Measurements from ENCODE around the gene C5orf24. TPM values are rescaled to one million over a fixed set of nuclear protein-coding genes. Genes with fewer than 3 reads are reported as not detected.

The C5orf24 gene
- total RNA-seq, 1 experiment from 2014 or later, result 29.2 TPM

DNA sequence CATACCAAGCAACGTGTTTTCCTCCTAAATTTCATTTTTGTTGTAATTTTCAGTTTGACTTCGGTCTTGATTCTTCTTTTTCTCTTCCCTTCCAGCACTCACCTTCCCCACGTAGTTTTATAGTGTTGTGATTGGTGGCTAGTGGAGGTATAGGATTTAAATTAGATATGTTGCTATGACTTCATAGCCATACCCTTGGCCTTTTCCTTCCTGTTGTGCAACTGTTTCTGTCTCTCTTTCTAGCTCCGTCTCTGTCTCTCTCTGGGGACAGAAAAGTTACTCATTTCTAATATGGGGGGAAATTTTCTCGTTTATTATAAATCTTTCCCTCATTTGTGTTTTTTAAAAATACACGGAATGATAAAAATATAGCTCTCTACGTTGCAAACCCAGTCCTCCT is 20.6 kb upstream of the C5orf24 start:
- Histone ChIP-seq H3K27me3 (ENCODE audit: insufficient read depth, low read depth) (no peaks in the 10 kb centered on the region), H3K4me3 (no peak overlapping the region), H3K9me3 (ENCODE audit: insufficient read depth, low read depth) (no peaks in the 10 kb centered on the region), H3K9me2 (ENCODE audit: insufficient read depth) (no peaks in the 10 kb centered on the region), H3K4me2 (no peak overlapping the region), H3K27ac (no peak overlapping the region), H3F3A (ENCODE audit: insufficient read depth, low read depth) (peaks cover 3% of the 10 kb centered on the region; the same call in 1 of the 2 replicates), H4K20me1 (ENCODE audit: insufficient read depth) (no peaks in the 10 kb centered on the region), H2AFZ (no peak overlapping the region), H3K79me2 (ENCODE audit: low read depth) (no peaks in the 10 kb centered on the region), H3K4me1 (replicated peaks; ENCODE audit: insufficient read depth) (no peaks in the 10 kb centered on the region), H3K36me3 (ENCODE audit: low read depth) (peaks cover 27% of the 10 kb centered on the region)
- ChIA-PET CTCF (no interaction called here), POLR2A (ENCODE audit: unreplicated experiment) (no interaction called here)
- intact Hi-C loops (cut with micrococcal nuclease; ENCODE audit: unreplicated experiment), result no loop called here
- no TSS peak for BruUV-seq (replicated peaks)
- no peak for DNase-seq
- TF ChIP-seq, protein P1, sequence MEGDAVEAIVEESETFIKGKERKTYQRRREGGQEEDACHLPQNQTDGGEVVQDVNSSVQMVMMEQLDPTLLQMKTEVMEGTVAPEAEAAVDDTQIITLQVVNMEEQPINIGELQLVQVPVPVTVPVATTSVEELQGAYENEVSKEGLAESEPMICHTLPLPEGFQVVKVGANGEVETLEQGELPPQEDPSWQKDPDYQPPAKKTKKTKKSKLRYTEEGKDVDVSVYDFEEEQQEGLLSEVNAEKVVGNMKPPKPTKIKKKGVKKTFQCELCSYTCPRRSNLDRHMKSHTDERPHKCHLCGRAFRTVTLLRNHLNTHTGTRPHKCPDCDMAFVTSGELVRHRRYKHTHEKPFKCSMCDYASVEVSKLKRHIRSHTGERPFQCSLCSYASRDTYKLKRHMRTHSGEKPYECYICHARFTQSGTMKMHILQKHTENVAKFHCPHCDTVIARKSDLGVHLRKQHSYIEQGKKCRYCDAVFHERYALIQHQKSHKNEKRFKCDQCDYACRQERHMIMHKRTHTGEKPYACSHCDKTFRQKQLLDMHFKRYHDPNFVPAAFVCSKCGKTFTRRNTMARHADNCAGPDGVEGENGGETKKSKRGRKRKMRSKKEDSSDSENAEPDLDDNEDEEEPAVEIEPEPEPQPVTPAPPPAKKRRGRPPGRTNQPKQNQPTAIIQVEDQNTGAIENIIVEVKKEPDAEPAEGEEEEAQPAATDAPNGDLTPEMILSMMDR (conservative IDR thresholded peaks at IDR 0.05), result no peak
- no peak for TF ChIP-seq EZH2 (IDR thresholded peaks at IDR 0.05; ENCODE audit: low read depth)

DNA sequence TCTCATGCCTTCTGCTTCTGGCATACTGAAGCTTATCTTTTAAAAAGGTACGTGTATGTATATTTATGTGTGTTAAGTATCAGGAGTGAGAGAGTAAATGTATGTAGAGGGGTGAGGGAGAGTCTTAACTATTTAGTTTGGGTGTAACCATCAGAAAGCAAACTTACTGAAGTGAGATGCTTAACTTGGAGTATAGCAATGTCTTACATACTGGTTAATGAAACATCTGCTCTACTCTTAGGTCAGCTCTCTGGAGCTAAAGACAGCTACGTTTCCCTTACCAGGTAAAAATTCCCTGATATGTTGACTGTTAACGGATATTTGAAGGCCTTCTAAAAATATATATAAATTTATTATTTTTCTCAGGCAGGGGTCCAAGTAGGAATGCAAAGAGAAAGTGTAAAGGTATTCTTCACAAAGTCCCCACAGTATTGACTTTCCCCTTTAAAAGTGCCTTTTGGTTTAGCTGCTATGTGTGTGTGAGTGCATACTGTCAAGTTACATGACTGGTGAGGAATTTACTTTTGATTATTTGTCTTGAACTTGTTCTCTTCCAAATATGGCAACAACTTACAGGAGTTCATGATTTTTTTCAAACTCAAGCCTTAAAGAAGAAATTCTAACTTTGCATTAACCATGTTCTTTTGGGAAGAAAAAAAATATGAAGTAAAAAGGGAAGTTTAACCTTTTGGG is 12.3 kb upstream of the C5orf24 start:
- BruUV-seq (replicated peaks), result no TSS peak
- Histone ChIP-seq H3K9me3 (ENCODE audit: insufficient read depth, low read depth) (no peaks in the 10 kb centered on the region), H3K4me3 (no peak overlapping the region), H4K20me1 (ENCODE audit: insufficient read depth) (no peaks in the 10 kb centered on the region), H3K4me1 (replicated peaks; ENCODE audit: insufficient read depth) (no peaks in the 10 kb centered on the region), H3K4me2 (no peak overlapping the region), H3K79me2 (ENCODE audit: low read depth) (no peaks in the 10 kb centered on the region), H3K27me3 (ENCODE audit: insufficient read depth, low read depth) (no peaks in the 10 kb centered on the region), H3K27ac (no peak overlapping the region), H3F3A (ENCODE audit: insufficient read depth, low read depth) (peaks cover 6% of the 10 kb centered on the region; the same call in 1 of the 2 replicates), H3K36me3 (ENCODE audit: low read depth) (peaks cover 11% of the 10 kb centered on the region; the same call in 1 of the 2 replicates), H3K9me2 (ENCODE audit: insufficient read depth) (no peaks in the 10 kb centered on the region), H2AFZ (no peak overlapping the region)
- intact Hi-C loops (cut with micrococcal nuclease; ENCODE audit: unreplicated experiment), result loop anchor here (10.0 kb wide), 1 partner anchor 49 kb away; no protein-coding TSS in a partner anchor
- ChIA-PET POLR2A (ENCODE audit: unreplicated experiment) (interaction anchor here (0.5 kb wide), 1 partner anchor 309 kb away, joined by 13 read pairs; no protein-coding TSS in a partner anchor), CTCF (no interaction called here)
- TF ChIP-seq, protein P1 (conservative IDR thresholded peaks at IDR 0.05), result no peak
- TF ChIP-seq EZH2 (IDR thresholded peaks at IDR 0.05; ENCODE audit: low read depth), result no peak
- DNase-seq, result no peak

DNA sequence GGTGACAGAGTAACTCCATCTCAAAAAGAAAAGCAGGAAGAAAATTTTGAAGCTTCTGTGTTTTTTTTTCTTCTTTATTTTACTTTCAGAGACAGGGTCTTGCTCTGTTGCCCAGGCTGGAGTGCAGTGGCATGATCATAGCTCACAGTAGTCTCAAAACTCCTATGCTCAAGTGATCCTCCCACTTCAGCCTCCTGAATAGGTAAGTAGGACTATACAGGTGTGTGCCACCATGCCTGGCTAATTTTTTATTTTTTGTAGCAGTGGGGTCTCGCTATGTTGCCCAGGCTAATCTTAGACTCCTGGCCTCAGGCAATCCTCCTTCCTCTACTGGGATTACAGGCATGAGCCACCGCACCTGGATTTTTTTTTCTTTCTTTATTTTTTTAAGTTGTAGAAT is 10.1 kb upstream of the C5orf24 start:
- CTCF ChIA-PET, result no interaction called here
- H3K4me3 ChIP-seq, result no peak overlapping the region
- TF ChIP-seq, protein P1 (conservative IDR thresholded peaks at IDR 0.05), result no peak
- TF ChIP-seq EZH2 (IDR thresholded peaks at IDR 0.05; ENCODE audit: low read depth), result no peak
- no peaks in the 10 kb centered on the region for H3K36me3 ChIP-seq (ENCODE audit: low read depth)
- H3K27me3 ChIP-seq (ENCODE audit: insufficient read depth, low read depth), result no peaks in the 10 kb centered on the region
- no peak overlapping the region for H2AFZ ChIP-seq
- DNase-seq, result no peak
- no peaks in the 10 kb centered on the region for H3K9me2 ChIP-seq (ENCODE audit: insufficient read depth)
- BruUV-seq (replicated peaks), result no TSS peak
- POLR2A ChIA-PET (ENCODE audit: unreplicated experiment), result no interaction called here
- no peak overlapping the region for H3K27ac ChIP-seq
- no peaks in the 10 kb centered on the region for H4K20me1 ChIP-seq (ENCODE audit: insufficient read depth)
- H3K4me2 ChIP-seq, result no peak overlapping the region
- intact Hi-C loops (cut with micrococcal nuclease; ENCODE audit: unreplicated experiment), result loop anchor here (10.0 kb wide), 1 partner anchor 51 kb away; no protein-coding TSS in a partner anchor
- H3K4me1 ChIP-seq (replicated peaks; ENCODE audit: insufficient read depth), result no peaks in the 10 kb centered on the region
- H3K9me3 ChIP-seq (ENCODE audit: insufficient read depth, low read depth), result no peaks in the 10 kb centered on the region
- no peaks in the 10 kb centered on the region for H3K79me2 ChIP-seq (ENCODE audit: low read depth)
- peaks cover 12% of the 10 kb centered on the region; the same call in 1 of the 2 replicates for H3F3A ChIP-seq (ENCODE audit: insufficient read depth, low read depth)

All from PC-9 (cell line).